ENCODE data around the gene NTSR1.

The NTSR1 gene

GRCh38 chr20:62765021-62765420 lies 56.4 kb downstream of the NTSR1 start:
- Histone ChIP-seq H3K36me3 (ENCODE audit: insufficient read depth, low read length) (no peaks in the 10 kb centered on the region), H3K27ac (ENCODE audit: low read depth, low read length) (no peak overlapping the region), H3K9ac (ENCODE audit: low read length) (no peak overlapping the region), H3K4me1 (ENCODE audit: insufficient read depth, low read length) (peaks cover 30% of the 10 kb centered on the region), H3K4me3 (ENCODE audit: low read depth in 1 of 2, low read length in 2 of 2) (no peak overlapping the region), H3K9me3 (ENCODE audit: low read length) (no peaks in the 10 kb centered on the region), H3K27me3 (ENCODE audit: control insufficient read depth in 1 of 2, insufficient read depth in 2 of 2, low read length in 2 of 2) (peaks cover 0 to 5% of the 10 kb centered on the region in 2 donors)

DNA sequence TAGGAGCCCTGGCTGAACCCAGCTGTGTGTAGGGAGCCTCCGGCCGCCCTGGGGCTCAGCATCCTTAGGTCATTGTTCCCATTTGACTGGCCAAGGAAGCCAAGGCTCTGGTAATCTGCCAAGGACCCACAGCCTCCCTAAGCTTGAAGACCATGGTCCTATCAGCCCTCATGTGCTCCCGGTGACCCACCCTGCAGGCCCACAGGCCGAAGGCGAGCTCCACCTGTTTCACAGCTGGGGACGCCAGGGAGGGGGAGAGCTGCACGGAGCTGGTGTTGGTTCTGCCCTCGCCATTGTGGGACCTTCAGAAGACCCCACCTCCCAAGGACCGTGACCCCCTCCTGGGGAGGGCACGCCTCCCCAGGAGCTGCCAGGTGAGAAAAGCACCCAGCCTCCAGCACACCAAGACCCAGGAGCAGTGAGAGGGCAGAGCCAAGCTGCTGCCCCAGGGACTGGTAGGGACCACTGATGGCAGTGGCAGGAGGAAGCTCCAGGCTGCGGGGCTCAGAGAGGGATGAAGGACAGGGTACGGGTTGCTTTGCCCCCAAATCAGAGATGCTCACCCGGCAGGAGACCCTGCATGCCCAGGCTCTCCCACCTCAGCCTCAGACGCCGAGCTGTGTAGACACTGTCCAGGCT lies 56.9 kb downstream of the NTSR1 start:
- H3K4me1 ChIP-seq (ENCODE audit: insufficient read depth, low read length): peaks cover 28% of the 10 kb centered on the region
- no peaks in the 10 kb centered on the region for H3K36me3 ChIP-seq (ENCODE audit: insufficient read depth, low read length)
- no peaks in the 10 kb centered on the region for H3K9me3 ChIP-seq (ENCODE audit: low read length)
- no peak overlapping the region for H3K9ac ChIP-seq (ENCODE audit: low read length)
- peaks cover 0 to 5% of the 10 kb centered on the region in 2 donors for H3K27me3 ChIP-seq (ENCODE audit: control insufficient read depth in 1 of 2, insufficient read depth in 2 of 2, low read length in 2 of 2)
- no peak overlapping the region for H3K27ac ChIP-seq (ENCODE audit: low read depth, low read length)
- H3K4me3 ChIP-seq (ENCODE audit: low read depth in 1 of 2, low read length in 2 of 2): no peak overlapping the region

- no peak overlapping the region for H3K27ac ChIP-seq (ENCODE audit: low read depth, low read length)
- H3K27me3 ChIP-seq (ENCODE audit: control insufficient read depth in 1 of 2, insufficient read depth in 2 of 2, low read length in 2 of 2): peaks cover 0 to 5% of the 10 kb centered on the region in 2 donors
- H3K4me1 ChIP-seq (ENCODE audit: insufficient read depth, low read length): peaks cover 23% of the 10 kb centered on the region
These were observed 57.4 kb downstream of the NTSR1 start for GRCh38 chr20:62766071-62766450.

GRCh38 chr20:62766716-62767115 lies 58.1 kb downstream of the NTSR1 start:
- no peaks in the 10 kb centered on the region for H3K36me3 ChIP-seq (ENCODE audit: insufficient read depth, low read length)
- H3K4me3 ChIP-seq (ENCODE audit: low read depth in 1 of 2, low read length in 2 of 2): no peak overlapping the region
- H3K9ac ChIP-seq (ENCODE audit: low read length): no peak overlapping the region
- no peak overlapping the region for H3K27ac ChIP-seq (ENCODE audit: low read depth, low read length)
- H3K4me1 ChIP-seq (ENCODE audit: insufficient read depth, low read length): peaks cover 16% of the 10 kb centered on the region
- no peaks in the 10 kb centered on the region for H3K9me3 ChIP-seq (ENCODE audit: low read length)
- H3K27me3 ChIP-seq (ENCODE audit: control insufficient read depth in 1 of 2, insufficient read depth in 2 of 2, low read length in 2 of 2): peaks cover 0 to 5% of the 10 kb centered on the region in 2 donors

More at GRCh38 chr20:62766071-62766450, 57.4 kb downstream of the NTSR1 start:
- no peaks in the 10 kb centered on the region for H3K36me3 ChIP-seq (ENCODE audit: insufficient read depth, low read length)
- no peaks in the 10 kb centered on the region for H3K9me3 ChIP-seq (ENCODE audit: low read length)
- H3K9ac ChIP-seq (ENCODE audit: low read length): no peak overlapping the region
- H3K4me3 ChIP-seq (ENCODE audit: low read depth in 1 of 2, low read length in 2 of 2): no peak overlapping the region

DNA sequence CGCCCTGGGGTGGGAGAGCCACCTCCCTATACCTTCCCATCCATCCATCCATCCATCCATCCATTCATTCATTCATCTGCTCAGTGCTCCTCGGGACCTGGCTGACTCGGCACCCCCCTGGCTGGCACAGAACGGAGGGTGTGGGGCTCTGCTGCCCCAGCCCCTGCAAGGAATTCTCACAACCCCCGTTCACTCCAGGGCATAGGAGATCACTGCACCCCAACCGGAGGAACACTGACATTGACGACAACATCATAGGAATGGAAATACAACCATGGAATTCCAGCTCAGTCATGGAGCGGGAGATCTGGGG lies 59.6 kb downstream of the NTSR1 start:
- Histone ChIP-seq H3K36me3 (ENCODE audit: insufficient read depth, low read length) (no peaks in the 10 kb centered on the region), H3K27ac (ENCODE audit: low read depth, low read length) (no peak overlapping the region), H3K27me3 (ENCODE audit: control insufficient read depth in 1 of 2, insufficient read depth in 2 of 2, low read length in 2 of 2) (peaks cover 0 to 5% of the 10 kb centered on the region in 2 donors), H3K4me3 (ENCODE audit: low read depth in 1 of 2, low read length in 2 of 2) (no peak overlapping the region), H3K4me1 (ENCODE audit: insufficient read depth, low read length) (peaks cover 18% of the 10 kb centered on the region), H3K9ac (ENCODE audit: low read length) (no peak overlapping the region), H3K9me3 (ENCODE audit: low read length) (no peaks in the 10 kb centered on the region)

DNA sequence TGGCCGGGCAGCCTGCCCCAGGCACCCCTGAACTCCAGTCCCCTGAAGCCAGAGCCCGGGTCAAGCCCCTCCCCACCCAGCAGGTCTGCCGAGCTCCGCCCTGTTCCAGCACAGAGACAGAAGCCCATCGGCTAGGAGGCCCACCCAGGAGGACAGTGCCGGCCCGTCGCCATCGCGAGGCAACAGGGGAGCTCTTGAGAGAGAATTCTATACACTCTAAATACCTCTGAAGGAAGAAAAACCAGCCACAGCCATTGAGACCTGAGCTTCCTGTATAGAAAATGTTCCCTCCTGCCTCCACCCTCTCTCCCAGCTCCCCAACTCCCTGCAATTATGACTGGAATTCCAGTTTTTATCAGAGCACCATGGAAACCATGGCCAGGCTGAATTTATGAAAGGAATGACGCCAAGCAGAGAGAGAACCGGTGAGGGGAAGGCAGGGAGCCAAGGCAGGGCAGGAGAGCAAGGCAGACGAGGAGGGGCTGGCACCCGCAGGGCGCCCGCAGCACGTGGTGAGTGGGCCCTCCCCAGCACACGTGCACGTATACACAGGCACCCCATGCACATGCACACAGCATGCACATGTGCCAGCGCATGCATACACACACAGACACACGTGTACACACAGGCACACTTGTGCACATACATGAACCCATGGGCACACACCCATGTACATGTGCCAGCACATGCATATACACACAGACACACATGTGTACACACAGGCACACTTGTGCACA lies 60.1 kb downstream of the NTSR1 start:
- Histone ChIP-seq H3K9me3 (ENCODE audit: low read length) (no peaks in the 10 kb centered on the region), H3K27me3 (ENCODE audit: control insufficient read depth in 1 of 2, insufficient read depth in 2 of 2, low read length in 2 of 2) (peaks cover 0 to 5% of the 10 kb centered on the region in 2 donors), H3K27ac (ENCODE audit: low read depth, low read length) (no peak overlapping the region), H3K4me3 (ENCODE audit: low read depth in 1 of 2, low read length in 2 of 2) (no peak overlapping the region), H3K9ac (ENCODE audit: low read length) (no peak overlapping the region), H3K4me1 (ENCODE audit: insufficient read depth, low read length) (peaks cover 22% of the 10 kb centered on the region), H3K36me3 (ENCODE audit: insufficient read depth, low read length) (no peaks in the 10 kb centered on the region)

- no peak overlapping the region for H3K9ac ChIP-seq (ENCODE audit: low read length)
- no peaks in the 10 kb centered on the region for H3K9me3 ChIP-seq (ENCODE audit: low read length)
- peaks cover 0 to 5% of the 10 kb centered on the region in 2 donors for H3K27me3 ChIP-seq (ENCODE audit: control insufficient read depth in 1 of 2, insufficient read depth in 2 of 2, low read length in 2 of 2)
- no peak overlapping the region for H3K27ac ChIP-seq (ENCODE audit: low read depth, low read length)
- peaks cover 22% of the 10 kb centered on the region for H3K4me1 ChIP-seq (ENCODE audit: insufficient read depth, low read length)
- no peak overlapping the region for H3K4me3 ChIP-seq (ENCODE audit: low read depth in 1 of 2, low read length in 2 of 2)
- no peaks in the 10 kb centered on the region for H3K36me3 ChIP-seq (ENCODE audit: insufficient read depth, low read length)
These were observed 60.9 kb downstream of the NTSR1 start for GRCh38 chr20:62769346-62770071.

- peaks cover 22% of the 10 kb centered on the region for H3K4me1 ChIP-seq (ENCODE audit: insufficient read depth, low read length)
- H3K27me3 ChIP-seq (ENCODE audit: control insufficient read depth in 1 of 2, insufficient read depth in 2 of 2, low read length in 2 of 2): peaks cover 0 to 5% of the 10 kb centered on the region in 2 donors
- no peak overlapping the region for H3K27ac ChIP-seq (ENCODE audit: low read depth, low read length)
- H3K9ac ChIP-seq (ENCODE audit: low read length): no peak overlapping the region
- H3K4me3 ChIP-seq (ENCODE audit: low read depth in 1 of 2, low read length in 2 of 2): no peak overlapping the region
- no peaks in the 10 kb centered on the region for H3K36me3 ChIP-seq (ENCODE audit: insufficient read depth, low read length)
- no peaks in the 10 kb centered on the region for H3K9me3 ChIP-seq (ENCODE audit: low read length)
These were observed 61.7 kb downstream of the NTSR1 start for GRCh38 chr20:62770111-62770910.

- H3K4me3 ChIP-seq (ENCODE audit: low read depth in 1 of 2, low read length in 2 of 2): no peak overlapping the region
- peaks cover 0 to under 1% of the 10 kb centered on the region in 2 donors for H3K27me3 ChIP-seq (ENCODE audit: control insufficient read depth in 1 of 2, insufficient read depth in 2 of 2, low read length in 2 of 2)
- H3K9ac ChIP-seq (ENCODE audit: low read length): no peak overlapping the region
- H3K9me3 ChIP-seq (ENCODE audit: low read length): no peaks in the 10 kb centered on the region
- no peak overlapping the region for H3K27ac ChIP-seq (ENCODE audit: low read depth, low read length)
- H3K36me3 ChIP-seq (ENCODE audit: insufficient read depth, low read length): no peaks in the 10 kb centered on the region
- H3K4me1 ChIP-seq (ENCODE audit: insufficient read depth, low read length): peaks cover 22% of the 10 kb centered on the region
These were observed 62.3 kb downstream of the NTSR1 start for GRCh38 chr20:62770916-62771315.

DNA sequence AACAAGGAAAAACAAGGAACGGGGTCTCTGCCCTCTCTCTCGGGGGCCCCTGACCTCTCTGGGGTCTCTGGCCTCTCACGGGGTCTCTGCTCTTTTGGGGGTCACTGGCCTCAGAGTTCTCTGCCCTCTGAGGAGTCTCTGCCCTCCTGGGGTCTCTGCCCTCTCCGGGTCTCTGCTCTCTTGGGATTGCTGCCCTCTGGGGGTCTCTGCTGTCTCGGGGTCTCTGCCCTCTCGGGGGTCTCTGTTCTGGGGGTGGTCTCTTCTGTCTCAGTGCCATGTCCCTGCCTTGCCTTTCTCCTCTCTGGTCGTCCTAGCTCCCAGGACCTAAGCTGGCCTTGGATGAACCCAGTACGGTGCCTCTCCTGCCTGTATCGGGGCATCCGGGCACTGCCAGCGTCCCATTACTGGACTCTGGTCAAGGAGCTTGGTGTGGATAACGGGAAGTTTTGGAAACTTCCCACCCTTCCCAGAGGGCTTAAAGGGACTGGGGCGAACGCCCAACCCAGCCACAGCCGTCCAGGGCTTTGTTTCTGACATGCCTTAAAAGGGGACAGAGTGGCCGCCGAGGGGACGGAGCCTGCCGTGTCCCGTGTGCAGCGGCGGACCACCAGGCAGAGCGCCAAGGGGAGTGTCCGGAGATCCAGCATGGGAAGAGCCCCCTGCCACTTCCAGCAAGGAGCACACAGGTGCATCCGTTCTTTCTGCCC lies 62.9 kb downstream of the NTSR1 start:
- Histone ChIP-seq H3K9ac (ENCODE audit: low read length) (no peak overlapping the region), H3K4me1 (ENCODE audit: insufficient read depth, low read length) (peaks cover 22% of the 10 kb centered on the region), H3K27ac (ENCODE audit: low read depth, low read length) (no peak overlapping the region), H3K9me3 (ENCODE audit: low read length) (no peaks in the 10 kb centered on the region), H3K27me3 (ENCODE audit: control insufficient read depth in 1 of 2, insufficient read depth in 2 of 2, low read length in 2 of 2) (no peaks in the 10 kb centered on the region), H3K4me3 (ENCODE audit: low read depth in 1 of 2, low read length in 2 of 2) (no peak overlapping the region), H3K36me3 (ENCODE audit: insufficient read depth, low read length) (no peaks in the 10 kb centered on the region)

Measured in muscle layer of colon (tissue), 2 donors.